Stimulated activated CD4-positive, alpha-beta T cell treated with anti-CD3 and anti-CD28 coated beads, Interleukin-4, amount 100 ng/mL, for 4 hours (primary cell): ENCODE data around the gene LRIT1.
A peak's percentile ranks its signal among the peaks of the same experiment; 100 is the strongest.

Experiments used
- DNase-seq, 2 experiments: peaks; one replicate each; pipeline ENCODE4 v3.0.0-alpha.2; 2020

The LRIT1 gene

DNA sequence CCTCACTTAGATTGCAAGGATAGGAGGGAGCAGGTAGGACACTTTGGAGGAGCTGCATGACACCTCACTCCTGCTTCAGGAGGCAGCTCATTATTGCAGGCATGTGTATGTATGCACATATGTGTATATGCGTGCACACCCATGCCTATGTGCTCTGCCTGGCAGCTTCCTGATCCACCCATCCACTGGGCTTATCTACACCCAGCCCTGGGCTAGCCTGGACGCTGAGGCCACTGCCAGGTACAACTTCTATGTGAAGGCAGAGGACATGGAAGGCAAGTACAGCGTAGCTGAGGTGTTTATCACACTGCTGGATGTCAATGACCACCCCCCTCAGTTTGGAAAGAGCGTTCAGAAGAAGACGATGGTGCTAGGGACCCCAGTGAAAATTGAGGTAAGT lies 29.3 kb downstream of the LRIT1 start:
- DNase-seq = no peak

DNA sequence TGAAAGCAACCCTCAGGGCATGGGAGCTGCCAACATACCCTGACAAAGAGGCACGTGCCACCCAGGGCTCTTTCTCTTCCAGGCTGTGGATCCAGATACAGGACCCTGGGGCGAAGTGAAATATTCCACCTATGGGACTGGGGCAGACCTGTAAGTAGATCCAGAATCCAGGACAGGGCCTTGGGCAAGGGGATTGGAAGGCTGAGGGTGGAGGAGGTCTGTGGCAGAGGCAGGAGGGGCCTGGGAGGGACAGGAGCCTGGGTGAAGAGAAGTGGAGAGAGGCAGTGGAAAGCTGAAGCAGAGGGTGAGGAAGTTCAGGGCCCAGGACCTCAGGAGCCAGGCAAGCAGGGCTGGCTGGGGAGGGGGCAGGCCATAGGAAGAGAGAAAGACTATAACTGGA lies 29.8 kb downstream of the LRIT1 start:
- DNase-seq = no peak

GRCh38 chr10:84208023-84208422 lies 33.3 kb downstream of the LRIT1 start:
- no peak for DNase-seq

DNA sequence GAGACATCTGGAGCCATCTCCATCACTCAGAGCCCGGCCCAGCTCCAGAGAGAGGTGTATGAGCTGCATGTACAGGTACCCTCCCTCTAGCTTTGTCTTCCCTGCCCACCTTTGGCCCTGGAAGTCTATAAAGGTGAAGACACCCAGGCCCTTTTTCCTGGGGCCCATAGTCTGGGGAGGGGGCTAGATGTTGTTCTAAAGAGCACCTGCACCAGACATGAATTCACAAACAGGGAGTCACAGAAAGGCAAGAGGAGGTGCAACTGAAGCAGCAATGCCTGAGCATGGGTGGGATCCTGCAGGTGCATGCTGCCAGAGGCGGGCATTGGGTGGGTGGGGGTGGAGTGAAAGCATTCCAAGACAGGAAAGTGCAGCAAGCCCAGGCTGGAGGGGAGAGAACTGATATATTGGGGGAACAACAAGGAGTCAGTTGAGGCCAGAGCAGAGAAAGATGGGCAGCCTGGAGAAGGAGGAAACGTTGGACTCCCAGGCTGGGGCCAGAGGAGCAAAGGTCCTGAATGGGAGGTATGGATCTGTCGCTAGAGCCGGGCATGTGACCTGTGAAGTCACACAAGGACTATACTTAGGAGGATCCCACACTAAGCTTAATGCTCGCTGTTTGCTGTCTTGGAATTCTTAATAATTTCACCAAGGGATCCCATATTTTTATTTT lies 35.4 kb downstream of the LRIT1 start:
- DNase-seq = no peak

GRCh38 chr10:84205049-84205852 lies 36.1 kb downstream of the LRIT1 start:
- DNase-seq = peak; percentile 34 to 55

GRCh38 chr10:84204610-84205009 lies 36.7 kb downstream of the LRIT1 start:
- DNase-seq = no peak

DNA sequence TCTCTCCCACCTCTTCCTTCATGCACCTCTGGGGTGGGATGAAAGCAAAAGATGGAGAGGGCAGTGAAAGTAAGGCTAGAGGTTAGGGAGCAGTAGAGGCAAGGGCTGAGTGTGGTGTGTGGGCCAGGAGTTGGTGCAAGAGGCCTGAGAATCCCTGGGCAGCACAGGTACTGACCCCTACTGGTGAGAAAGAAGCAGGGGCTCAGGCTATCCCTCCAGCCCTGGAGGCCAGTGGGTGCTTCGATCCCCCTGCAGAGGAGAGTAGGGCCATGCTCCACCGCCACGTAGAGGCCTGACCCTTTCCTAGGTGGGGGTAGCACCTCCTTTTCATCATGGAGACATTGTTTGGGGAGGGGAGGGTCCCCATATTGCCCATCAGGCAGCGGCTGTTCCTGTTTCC lies 37.2 kb downstream of the LRIT1 start:
- DNase-seq = no peak

- DNase-seq = no peak
Observed at GRCh38 chr10:84202349-84202748, 39.0 kb downstream of the LRIT1 start.

DNA sequence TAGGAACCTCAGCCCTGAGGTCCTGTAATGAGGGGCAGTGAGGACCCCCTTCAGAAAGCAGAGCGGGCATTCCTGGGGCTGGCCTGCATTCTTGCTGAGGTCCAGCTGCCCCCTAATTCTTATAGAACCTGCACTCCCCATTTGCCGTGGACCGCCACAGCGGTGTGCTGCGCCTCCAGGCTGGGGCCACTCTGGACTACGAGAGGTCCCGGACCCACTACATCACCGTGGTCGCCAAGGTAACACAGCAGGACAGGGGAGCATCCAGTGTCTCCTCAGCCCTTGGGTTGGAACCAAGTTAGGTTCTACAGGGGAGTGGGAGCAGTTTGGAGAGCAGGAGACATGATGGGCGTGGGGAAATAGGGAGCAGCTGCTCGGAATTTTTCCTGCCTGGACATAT lies 39.7 kb downstream of the LRIT1 start:
- no peak for DNase-seq

- no peak for DNase-seq
Observed at GRCh38 chr10:84201244-84201606, 40.1 kb downstream of the LRIT1 start.

- DNase-seq = no peak
Observed at GRCh38 chr10:84200537-84201243, 40.7 kb downstream of the LRIT1 start.

DNA sequence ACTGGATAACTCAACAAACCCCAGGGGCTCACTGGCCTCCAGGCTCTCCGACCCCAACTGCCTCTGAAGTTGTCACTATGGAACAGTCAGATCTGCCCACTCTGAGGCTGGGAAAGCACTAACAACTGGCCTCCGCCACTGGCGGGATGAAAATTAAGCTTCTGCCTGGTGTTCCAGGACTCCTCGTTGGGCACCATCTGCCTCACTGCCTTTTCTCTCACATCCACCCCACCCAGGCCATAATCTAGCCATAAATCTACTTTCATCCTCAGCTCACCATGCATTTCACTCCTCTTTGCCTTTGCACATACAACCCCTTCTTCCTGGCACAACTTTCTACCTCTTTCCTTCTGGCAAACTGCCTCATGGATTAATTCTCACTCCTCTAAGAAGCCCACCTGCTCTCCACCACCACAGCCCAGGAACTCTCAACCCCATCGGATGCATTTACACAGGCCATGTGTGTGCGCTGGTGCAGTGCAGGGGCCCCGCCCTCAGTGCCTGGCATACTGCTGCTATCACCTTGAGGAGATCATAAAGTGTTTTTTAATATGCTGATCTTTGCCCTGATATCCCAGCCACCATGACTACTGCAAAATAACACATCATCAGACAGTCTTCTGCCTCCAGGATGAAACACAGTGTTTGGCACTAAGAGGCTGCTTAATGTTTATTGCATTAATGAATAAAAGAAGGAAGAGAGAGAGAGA lies 43.0 kb downstream of the LRIT1 start:
- no peak for DNase-seq

- no peak for DNase-seq
Observed at GRCh38 chr10:84197643-84198042, 43.7 kb downstream of the LRIT1 start.

- DNase-seq = no peak
Observed at GRCh38 chr10:84196941-84197340, 44.4 kb downstream of the LRIT1 start.

- DNase-seq = no peak
Observed at GRCh38 chr10:84196083-84196482, 45.3 kb downstream of the LRIT1 start.

DNA sequence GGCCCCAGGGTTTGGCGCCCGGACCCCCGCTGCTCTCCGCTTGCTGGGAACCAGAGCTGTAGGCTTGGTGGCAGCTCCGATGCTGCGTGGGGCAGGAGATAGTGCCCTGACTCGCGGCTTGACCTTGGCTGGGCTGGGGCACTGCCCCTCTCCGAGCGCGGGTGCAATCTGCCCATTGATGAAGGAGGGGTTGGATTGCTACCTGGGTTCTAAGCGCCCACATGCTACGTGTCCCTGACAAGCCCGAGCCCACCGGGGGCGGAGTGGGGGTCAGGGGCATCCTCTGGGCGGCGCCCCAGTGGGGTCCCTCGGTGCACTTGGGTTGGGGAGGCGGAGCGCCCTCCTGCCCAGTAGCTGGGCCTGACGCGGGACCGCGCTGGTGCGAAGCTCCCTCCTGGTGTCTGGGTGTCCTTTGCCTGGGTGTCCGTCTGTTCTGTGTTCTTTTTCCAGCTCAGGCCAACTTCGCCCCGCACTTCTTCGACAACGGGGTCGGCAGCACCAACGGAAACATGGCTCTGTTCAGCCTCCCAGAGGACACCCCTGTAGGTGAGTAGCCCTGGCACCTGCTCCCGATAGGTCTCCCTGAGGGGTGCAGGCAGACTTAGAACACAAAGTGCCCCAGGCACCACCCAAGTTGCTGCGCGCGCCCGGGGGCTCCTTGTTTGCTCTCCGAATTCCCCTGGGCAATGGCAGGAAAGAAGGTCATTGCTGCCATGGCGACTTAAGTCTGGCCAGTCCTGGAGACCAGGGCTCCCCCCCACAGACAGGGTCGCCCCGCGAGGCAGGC lies 46.1 kb downstream of the LRIT1 start:
- DNase-seq = no peak

DNA sequence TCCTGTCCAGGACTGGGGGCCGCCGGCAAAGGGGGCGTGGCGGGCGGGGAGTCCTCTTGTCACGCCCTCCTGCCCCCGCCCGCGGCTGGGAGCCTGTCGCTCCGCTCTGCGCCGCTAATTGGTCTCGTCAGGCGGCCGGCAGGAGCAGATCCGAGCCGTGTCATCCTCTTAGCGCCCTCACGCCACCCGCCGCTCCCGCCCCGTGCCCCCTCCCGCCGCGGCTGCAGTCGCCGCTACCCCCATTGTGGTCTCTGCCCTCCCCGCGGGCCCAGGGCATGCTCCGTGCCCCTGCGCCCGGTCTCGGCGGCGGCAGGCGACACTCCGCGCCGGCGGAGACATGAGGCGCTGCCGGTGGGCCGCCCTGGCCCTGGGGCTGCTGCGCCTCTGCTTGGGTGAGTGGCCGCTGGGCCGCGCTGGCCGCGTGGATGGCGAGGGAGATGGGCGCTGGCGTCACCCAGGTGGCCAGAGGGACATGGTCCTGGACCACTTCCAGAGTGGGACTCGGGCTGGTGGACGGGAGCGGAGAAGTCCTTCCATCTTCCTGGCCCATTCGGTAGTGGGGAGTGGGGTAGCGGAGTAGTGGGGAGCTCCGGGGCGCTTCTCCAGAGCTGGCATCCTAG lies 46.8 kb downstream of the LRIT1 start, which contains the start of gene CDHR1:
CDHR1 (plus strand) TSS at position 114 of the 620 bp plus-strand sequence; CDS start at position 338, 224 bp downstream.
- DNase-seq = peak; percentile 24 to 37

DNA sequence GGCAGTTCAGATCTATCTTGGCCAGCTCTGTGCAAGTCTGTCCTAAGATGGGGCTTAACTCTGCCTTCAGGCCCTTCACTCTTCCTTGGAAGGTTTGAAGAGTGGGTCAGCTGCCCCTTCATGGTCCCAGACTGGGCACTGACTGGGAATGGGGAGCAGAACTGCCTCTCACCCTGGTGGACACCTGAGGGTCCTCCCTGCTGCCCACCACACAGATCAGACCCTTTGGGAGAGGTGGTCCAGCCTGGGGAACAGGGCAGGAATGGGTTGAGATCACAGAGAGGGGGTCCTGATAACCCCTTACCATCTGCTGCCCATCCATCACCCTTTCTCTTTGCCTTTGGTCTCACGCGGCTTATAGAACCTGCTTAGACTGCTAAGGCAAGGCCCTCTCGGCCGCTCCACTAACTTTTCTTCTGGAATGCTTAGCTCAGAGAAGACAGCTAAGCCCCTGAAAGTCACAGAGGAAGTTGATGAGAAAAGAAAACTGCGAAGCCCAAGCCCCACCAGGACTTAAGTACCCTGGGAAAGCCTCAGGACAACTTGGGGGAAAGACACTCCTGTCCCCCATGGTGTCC lies 47.4 kb downstream of the LRIT1 start:
- DNase-seq = no peak

DNA sequence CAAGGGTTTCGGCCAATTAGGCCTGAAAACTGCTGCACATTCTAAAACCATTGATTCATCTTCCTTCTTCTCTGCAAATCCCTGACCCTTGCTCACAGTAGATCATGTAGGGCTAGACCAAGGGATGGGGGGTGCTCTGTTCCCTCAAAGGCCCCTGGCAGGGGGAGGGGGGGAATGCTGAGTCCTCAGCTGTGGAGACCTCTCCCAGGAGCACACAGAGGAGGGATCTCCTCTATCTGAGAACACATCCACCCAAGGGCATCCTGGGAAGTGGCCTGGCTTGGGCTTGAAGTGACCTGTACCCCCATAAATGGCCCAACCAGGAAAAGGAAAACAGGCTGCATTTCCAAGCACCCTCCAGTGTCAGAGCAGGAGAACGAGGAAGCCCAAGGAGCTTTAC lies 48.0 kb downstream of the LRIT1 start:
- no peak for DNase-seq

GRCh38 chr10:84191106-84191505 lies 50.2 kb downstream of the LRIT1 start:
- DNase-seq = no peak

DNA sequence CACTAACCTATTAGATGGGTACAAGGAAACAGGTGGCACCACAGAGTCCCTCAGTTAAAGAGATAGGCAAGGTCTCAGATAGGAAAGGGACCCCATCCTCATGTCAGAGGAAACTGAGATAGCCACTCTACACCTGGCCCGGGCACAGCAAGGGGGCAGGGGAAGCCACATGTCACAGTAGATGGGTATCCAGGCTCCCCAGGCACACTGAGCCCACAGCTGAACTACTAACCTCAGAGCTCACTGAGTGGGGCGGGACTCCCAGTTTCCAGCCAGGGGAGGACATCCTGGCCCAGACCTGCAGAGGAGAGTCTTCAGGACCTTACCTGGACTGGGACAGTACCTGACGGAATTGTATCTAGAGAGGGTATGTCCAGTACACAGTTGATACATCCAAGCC lies 50.7 kb downstream of the LRIT1 start:
- no peak for DNase-seq

DNA sequence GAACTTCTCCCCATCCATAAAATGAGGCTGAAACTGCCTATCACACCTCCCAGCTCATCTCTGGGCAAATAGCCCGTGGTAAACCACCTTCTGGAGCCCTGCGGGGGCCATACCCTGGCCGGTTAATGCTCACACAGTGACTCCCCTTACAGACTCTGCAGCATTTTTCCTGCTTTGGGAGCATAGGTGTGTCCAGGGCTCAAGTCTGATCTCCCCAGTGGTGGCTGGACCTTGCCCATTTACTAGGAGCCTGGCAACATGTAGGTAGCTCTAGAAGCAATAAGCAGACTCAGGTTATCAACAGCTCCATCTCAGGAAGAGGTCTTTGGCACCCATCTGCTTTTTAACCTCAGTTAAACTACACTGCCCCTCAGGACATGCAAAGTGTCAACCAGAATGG lies 52.5 kb downstream of the LRIT1 start:
- no peak for DNase-seq
